Measurements from ENCODE around the gene GATAD1.

Gene GATAD1

GRCh38 chr7:92503767-92504166 lies 56.5 kb downstream of the GATAD1 start:
- TF ChIP-seq, protein P1, sequence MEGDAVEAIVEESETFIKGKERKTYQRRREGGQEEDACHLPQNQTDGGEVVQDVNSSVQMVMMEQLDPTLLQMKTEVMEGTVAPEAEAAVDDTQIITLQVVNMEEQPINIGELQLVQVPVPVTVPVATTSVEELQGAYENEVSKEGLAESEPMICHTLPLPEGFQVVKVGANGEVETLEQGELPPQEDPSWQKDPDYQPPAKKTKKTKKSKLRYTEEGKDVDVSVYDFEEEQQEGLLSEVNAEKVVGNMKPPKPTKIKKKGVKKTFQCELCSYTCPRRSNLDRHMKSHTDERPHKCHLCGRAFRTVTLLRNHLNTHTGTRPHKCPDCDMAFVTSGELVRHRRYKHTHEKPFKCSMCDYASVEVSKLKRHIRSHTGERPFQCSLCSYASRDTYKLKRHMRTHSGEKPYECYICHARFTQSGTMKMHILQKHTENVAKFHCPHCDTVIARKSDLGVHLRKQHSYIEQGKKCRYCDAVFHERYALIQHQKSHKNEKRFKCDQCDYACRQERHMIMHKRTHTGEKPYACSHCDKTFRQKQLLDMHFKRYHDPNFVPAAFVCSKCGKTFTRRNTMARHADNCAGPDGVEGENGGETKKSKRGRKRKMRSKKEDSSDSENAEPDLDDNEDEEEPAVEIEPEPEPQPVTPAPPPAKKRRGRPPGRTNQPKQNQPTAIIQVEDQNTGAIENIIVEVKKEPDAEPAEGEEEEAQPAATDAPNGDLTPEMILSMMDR (IDR thresholded peaks at IDR 0.05) = no peak
- Mint-ChIP-seq H3K4me3 (no peak overlapping the region), H3K9me3 (no peaks in the 10 kb centered on the region), H3K27me3 (ENCODE audit: low read depth, poor library complexity) (no peaks in the 10 kb centered on the region), H3K27ac (no peak overlapping the region), H3K36me3 (ENCODE audit: low read depth) (peaks cover 51% of the 10 kb centered on the region), H3K4me1 (no peaks in the 10 kb centered on the region)
- DNase-seq = no peak

DNA sequence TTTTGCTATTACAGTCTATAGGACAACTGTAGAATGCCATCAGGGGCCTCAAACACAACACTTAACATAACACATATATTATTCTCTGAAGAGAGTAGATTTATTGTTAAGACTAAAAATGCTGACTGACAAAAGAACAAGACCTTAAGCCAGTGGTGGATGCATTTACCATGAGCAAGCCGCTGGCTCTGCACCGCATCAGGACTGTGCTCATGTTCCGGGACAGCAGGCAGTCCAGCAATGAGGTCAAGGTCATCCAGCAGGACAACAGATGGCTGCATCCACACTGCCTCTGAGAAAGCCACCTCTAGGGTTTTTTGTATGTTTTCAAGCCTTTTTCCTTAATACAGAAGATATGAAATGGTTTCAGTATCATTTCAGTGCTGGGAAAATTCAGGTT lies 57.3 kb downstream of the GATAD1 start:
- no peaks in the 10 kb centered on the region for H3K9me3 Mint-ChIP-seq
- H3K27me3 Mint-ChIP-seq (ENCODE audit: low read depth, poor library complexity) = no peaks in the 10 kb centered on the region
- H3K4me1 Mint-ChIP-seq = no peaks in the 10 kb centered on the region
- no peak for DNase-seq
- H3K36me3 Mint-ChIP-seq (ENCODE audit: low read depth) = peaks cover 48% of the 10 kb centered on the region
- H3K4me3 Mint-ChIP-seq = no peak overlapping the region
- TF ChIP-seq, protein P1 (IDR thresholded peaks at IDR 0.05) = no peak
- no peak overlapping the region for H3K27ac Mint-ChIP-seq

DNA sequence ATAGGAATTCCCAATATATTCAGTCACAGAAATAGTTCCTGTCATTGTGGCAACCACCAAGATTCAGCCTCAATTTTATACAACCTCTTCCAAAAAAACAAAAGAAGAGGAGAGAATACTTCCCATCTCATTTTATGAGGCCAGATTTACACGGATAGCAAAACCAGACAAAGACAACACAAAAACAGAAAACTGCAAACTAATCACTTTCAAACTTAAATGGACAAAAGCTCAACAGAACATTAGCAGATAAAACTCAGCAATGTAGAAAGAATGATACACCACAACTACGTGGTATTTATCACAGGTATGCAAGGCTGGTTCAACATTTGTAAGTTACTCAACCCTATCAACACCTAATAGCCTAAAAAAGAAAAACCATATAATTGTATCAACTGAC lies 59.1 kb downstream of the GATAD1 start:
- H3K36me3 Mint-ChIP-seq (ENCODE audit: low read depth) = peaks cover 34% of the 10 kb centered on the region
- H3K27ac Mint-ChIP-seq = no peak overlapping the region
- no peaks in the 10 kb centered on the region for H3K9me3 Mint-ChIP-seq
- H3K27me3 Mint-ChIP-seq (ENCODE audit: low read depth, poor library complexity) = no peaks in the 10 kb centered on the region
- no peaks in the 10 kb centered on the region for H3K4me1 Mint-ChIP-seq
- TF ChIP-seq, protein P1 (IDR thresholded peaks at IDR 0.05) = no peak
- no peak overlapping the region for H3K4me3 Mint-ChIP-seq
- no peak for DNase-seq

DNA sequence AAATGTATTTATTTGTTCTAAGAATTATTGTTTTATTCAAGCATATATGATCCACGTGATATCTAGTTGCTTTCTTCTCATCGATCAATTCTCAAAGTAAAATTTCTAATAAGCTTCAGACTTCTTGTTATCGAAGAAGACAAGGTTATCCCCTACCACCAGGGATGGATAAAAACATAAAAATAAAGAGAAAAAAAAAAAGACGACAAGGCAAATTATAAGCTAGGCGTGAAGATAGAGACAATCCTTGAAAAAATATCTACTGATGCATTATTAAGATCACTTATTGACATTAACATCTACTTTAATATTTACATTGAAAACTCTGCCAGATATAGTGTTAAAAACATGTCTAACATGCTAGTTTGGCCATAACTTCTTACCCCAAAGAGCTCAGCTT lies 61.7 kb downstream of the GATAD1 start:
- Mint-ChIP-seq H3K4me3 (no peak overlapping the region), H3K4me1 (no peaks in the 10 kb centered on the region), H3K9me3 (no peaks in the 10 kb centered on the region), H3K36me3 (ENCODE audit: low read depth) (peaks cover 40% of the 10 kb centered on the region), H3K27me3 (ENCODE audit: low read depth, poor library complexity) (no peaks in the 10 kb centered on the region), H3K27ac (no peak overlapping the region)
- no peak for DNase-seq
- TF ChIP-seq, protein P1 (IDR thresholded peaks at IDR 0.05) = no peak

Measured in nephron progenitor cell (in vitro differentiated cells).